Coronary artery (tissue), 2 donors: Measurements from ENCODE around the gene CROCC.
"Not testable (repeated sequence)": the region's sequence is repeated elsewhere in the genome, so short reads cannot be mapped to it uniquely, and the experiment has no call there.

ENCODE experiments used
- DNase-seq: peaks from one replicate; pipeline ENCODE4 v3.0.0-alpha.2; 2017; ENCODE audit warnings: low spot score
- H3K27ac ChIP-seq, 2 donors: fragments of 200-600 bp; sonication (generic); one replicate each; pipeline ENCODE4 v1.5.1; 2016 to 2019
- H3K4me3 ChIP-seq: fragments of 200-600 bp; sonication (generic); 2 replicates; pipeline ENCODE4 v1.5.1; 2016; ENCODE audit warnings: mild to moderate bottlenecking, moderate library complexity
- TF ChIP-seq, protein P1 (sequence below): fragments of 200-600 bp; sonication (generic); IDR thresholded peaks from one replicate; pipeline ENCODE4 v1.5.1; 2019; ENCODE audit warnings: antibody characterized with exemption

CROCC gene

DNA sequence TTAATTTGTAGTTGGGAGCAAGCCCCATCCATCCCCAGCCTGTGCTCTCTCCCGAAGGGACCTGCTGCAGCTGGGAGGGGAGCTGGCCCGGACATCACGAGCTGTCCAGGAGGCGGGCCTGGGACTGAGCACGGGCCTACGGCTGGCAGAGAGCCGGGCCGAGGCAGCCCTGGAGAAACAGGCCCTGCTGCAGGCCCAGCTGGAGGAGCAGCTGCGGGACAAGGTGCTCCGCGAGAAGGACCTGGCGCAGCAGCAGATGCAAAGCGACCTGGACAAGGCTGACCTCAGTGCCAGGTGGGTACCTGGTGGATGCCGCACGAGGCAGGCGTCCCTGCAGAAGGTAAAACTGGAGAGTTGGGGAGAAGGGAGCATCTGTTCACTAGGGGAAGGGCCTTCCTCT is 14.8 kb downstream of the CROCC start:
- H3K4me3 ChIP-seq, H3K27ac ChIP-seq, DNase-seq: not testable (repeated sequence)

DNA sequence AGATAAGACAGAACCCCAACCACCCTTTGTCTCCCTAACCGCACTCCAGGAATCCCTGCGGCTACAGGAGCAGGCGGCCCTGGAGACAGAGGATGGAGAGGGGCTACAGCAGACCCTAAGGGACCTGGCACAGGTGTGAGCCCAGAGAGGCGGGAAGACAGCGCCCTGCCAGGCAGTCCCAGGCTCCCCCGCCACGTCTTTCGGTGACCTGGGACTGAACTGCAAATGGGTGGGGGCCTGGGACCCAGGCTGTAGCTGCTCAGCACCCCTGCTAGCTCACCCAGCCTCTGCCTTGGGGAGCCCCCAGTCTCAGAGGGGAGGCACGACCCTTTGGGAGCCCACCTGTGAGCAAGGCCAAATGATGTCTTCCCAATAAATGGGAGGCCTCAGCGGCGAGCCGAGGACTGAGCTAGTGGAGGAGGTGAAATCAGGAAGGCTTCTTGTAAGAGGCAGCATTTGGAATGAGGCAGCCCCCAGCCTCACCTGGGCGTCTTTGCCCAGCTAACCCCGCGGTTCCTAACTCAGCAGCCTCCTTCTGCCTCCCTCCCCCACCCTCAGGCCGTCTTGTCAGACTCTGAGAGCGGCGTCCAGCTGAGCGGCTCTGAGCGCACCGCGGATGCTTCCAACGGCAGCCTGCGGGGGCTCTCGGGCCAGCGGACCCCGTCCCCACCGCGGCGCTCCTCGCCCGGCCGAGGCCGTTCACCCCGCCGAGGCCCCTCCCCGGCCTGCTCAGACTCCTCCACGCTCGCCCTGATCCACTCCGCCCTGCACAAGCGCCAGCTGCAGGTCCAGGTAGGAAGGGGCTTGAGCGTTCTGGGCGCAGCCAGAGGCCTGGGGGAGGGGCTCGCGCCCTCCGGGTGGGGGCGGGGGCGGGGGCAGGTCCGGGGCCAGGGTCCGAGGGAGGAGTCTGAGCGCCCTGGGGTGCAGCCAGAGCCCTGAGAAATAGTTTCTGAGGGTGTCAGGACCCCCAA is 16.9 kb downstream of the CROCC start:
- Histone ChIP-seq H3K4me3 (peak overlapping the region; percentile 37), H3K27ac (no peak overlapping the region)
- TF ChIP-seq, protein P1, sequence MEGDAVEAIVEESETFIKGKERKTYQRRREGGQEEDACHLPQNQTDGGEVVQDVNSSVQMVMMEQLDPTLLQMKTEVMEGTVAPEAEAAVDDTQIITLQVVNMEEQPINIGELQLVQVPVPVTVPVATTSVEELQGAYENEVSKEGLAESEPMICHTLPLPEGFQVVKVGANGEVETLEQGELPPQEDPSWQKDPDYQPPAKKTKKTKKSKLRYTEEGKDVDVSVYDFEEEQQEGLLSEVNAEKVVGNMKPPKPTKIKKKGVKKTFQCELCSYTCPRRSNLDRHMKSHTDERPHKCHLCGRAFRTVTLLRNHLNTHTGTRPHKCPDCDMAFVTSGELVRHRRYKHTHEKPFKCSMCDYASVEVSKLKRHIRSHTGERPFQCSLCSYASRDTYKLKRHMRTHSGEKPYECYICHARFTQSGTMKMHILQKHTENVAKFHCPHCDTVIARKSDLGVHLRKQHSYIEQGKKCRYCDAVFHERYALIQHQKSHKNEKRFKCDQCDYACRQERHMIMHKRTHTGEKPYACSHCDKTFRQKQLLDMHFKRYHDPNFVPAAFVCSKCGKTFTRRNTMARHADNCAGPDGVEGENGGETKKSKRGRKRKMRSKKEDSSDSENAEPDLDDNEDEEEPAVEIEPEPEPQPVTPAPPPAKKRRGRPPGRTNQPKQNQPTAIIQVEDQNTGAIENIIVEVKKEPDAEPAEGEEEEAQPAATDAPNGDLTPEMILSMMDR, result no peak
- DNase-seq, result no peak

DNA sequence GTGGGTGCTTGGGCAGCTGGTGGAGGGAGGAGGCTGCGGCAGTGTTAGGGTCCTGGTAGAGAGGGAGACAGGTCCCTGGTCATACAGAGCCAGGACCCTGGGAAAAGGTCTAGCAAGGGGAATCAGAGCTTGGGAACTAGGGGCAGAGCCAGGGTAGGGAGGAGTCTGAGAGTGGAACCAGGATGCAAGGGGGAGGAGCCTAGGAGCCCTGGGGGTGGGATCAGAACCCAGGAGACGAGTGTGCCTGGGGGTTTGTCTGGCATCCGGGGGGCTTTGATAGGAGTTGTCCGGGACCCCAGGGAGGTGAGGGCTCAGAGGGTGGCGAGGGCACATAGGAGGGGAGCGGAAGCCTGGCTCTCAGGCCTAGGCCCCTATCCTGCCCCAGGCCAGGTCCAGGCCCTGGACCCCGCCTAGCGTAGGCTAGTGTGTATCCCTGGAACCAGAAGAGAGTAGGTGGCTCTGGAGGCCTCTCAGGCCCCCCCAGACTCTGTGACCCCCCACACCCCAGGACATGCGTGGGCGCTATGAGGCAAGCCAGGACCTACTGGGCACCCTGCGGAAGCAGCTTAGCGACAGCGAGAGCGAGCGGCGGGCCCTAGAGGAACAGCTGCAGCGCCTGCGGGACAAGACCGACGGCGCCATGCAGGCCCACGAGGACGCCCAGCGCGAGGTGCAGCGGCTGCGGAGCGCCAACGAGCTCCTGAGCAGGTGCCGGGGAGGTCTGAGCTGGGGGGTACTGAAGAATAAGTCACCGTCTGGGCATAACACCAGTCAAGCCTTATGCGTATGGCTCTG is 17.9 kb downstream of the CROCC start:
- H3K27ac ChIP-seq, DNase-seq: not testable (repeated sequence)
- H3K4me3 ChIP-seq, result peak overlapping the region; percentile 37

DNA sequence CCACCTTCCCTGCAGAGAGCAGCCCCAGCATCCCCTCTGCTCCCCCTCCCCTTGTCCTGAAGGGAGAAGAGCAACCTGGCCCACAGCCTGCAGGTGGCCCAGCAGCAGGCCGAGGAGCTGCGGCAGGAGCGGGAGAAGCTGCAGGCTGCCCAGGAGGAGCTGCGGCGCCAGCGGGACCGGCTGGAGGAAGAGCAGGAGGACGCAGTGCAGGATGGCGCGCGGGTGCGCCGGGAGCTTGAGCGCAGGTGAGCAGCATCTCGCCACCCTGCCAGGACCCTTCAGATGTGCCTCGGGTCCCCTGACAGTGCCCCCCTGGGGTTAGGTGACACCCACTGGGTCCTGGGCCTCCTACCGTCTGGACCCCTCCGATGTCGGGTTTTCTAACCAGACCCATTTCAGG is 22.3 kb downstream of the CROCC start:
- H3K27ac ChIP-seq, result no peak overlapping the region
- no peak for DNase-seq
- no peak overlapping the region for H3K4me3 ChIP-seq
- TF ChIP-seq, protein P1, result no peak

DNA sequence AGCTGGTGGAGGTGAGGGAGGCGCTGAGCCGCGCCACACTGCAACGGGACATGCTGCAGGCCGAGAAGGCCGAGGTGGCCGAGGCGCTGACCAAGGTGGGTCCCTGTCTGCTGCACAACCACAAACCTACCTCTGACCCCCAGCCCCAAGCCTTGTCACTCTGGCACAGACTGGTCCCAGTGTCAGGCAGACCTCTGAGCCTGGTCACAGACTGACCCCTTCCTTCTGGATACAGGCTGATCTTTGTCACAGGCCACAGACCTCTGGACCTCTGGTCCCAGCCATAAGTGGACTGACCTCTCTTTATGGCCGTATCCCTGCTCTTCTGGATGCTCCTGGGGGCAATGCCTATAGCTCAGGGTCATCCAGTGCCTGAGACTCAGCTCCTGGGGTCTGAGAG is 23.8 kb downstream of the CROCC start:
- H3K4me3 ChIP-seq, DNase-seq, H3K27ac ChIP-seq: not testable (repeated sequence)

DNA sequence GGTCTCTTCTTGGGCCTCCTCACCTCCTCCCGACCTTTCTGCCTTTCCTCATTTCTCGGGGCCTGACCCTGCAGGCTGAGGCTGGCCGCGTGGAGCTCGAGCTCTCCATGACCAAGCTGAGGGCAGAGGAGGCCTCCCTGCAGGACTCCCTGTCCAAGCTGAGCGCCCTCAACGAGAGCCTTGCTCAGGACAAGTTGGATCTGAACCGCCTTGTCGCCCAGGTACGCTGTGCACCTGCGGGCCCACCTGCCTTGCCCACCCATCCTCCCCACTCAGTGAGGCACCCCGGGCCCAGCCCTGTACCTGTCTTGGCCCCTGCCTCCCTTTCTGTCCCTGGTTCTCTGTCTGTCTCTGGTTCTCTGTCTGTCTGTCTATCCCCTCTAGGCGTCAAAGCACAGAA is 24.5 kb downstream of the CROCC start:
- not testable (repeated sequence) for H3K27ac ChIP-seq, DNase-seq, H3K4me3 ChIP-seq

DNA sequence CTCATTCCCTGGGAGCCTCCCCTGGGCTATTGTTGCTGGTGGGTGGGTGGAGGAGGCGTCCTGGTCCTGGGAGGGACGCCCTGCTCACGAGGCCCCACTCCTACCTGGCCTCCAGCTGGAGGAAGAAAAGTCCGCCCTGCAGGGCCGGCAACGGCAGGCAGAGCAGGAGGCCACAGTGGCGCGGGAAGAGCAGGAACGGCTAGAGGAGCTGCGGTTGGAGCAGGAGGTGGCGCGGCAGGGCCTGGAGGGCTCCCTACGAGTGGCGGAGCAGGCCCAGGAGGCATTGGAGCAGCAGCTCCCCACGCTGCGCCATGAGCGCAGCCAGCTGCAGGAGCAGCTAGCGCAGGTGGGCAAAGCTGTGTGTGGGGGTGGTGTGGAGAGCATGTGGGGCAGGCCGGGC is 24.9 kb downstream of the CROCC start:
- TF ChIP-seq, protein P1, result no peak

DNA sequence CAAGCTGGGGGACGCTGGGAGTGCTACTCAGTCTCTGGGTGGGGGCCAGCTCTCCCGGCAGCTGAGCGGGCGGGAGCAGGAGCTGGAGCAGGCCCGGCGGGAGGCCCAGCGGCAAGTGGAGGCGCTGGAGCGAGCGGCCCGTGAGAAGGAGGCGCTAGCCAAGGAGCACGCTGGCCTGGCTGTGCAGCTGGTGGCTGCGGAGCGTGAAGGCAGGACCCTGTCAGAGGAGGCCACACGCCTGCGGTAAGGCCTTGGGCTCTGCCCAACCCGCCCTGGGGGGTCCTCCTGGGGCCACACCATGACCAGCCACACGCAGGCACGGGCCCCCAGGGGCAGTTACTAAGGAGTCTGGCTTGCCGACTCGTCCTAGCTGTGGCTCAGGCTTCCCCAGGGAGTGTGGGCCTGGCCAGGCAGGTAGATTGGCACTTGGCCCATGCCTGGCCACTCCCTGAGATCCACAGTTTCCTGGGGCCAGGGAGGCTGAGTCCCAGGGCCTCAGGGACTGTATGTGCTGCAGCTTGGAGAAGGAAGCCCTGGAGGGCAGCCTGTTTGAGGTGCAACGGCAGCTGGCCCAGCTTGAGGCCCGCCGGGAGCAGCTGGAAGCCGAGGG is 26.7 kb downstream of the CROCC start:
- not testable (repeated sequence) for DNase-seq, H3K4me3 ChIP-seq, H3K27ac ChIP-seq

More for the DNA sequence above, 24.9 kb downstream of the CROCC start:
- DNase-seq, result no peak
- H3K4me3 ChIP-seq, result no peak overlapping the region
- H3K27ac ChIP-seq, result no peak overlapping the region

DNA sequence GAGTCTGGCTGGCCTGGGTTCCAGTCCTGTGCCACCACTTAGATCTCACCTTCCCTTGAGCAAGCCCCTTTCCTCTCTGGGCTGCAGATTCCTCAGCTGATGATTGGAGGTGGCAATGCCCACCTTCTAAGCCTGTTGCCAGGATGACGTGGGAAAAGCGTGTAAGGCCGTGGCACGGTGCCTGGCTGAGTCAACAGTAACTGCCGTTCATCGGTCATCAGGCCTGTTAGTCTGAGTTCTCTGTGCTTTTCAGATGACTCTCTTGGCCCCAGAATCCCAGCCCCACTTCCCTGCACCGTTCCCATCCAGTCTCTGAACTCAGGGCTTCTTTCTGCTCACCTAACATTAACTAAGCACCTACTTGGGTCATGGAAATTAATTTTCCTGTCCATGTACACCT is 27.3 kb downstream of the CROCC start:
- H3K4me3 ChIP-seq, H3K27ac ChIP-seq, DNase-seq: not testable (repeated sequence)

DNA sequence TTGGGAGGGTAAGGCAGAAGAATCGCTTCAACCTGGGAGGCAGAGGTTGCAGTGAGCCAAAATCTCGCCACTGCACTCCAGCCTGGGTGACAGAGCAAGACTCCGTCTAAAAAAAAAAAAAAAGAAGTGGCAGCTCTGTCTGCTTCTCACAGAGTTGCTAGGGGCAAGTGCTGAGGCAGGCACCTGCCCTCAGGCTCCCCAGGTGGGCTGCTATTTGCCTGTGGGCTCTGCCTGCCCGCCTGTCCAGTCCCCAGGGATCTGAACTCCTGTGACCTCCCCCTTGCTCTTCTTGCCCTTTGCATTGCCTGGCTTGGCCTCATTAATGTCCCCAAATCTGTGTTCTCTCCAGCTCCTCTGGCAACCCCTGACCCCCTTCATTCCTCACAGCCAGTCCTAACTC is 30.6 kb downstream of the CROCC start:
- not testable (repeated sequence) for DNase-seq, H3K27ac ChIP-seq, H3K4me3 ChIP-seq
